GM23338 (cell line): Measurements from ENCODE around the gene MAGI3. TPM values are rescaled to one million over a fixed set of nuclear protein-coding genes. Genes with fewer than 3 reads are reported as not detected.

Experiments
- ATAC-seq: fragments of 200-7000 bp; cut with Tn5 transposase; 3 replicates; pipeline ENCODE4 v1.9.1; 2020
- DNase-seq: peaks from one replicate; pipeline ENCODE4 v3.0.0-alpha.2; 2015; ENCODE audit warnings: low spot score
- H2AFZ ChIP-seq: fragments of 200-600 bp; sonication (generic); 2 replicates; pipeline ENCODE4 v1.8.0; 2016; ENCODE audit warnings: antibody characterized with exemption, mild to moderate bottlenecking, moderate library complexity
- H3F3A ChIP-seq: fragments of 200-600 bp; sonication (generic); replicated peaks from 2 replicates; pipeline ENCODE4 v1.8.0; 2017; ENCODE audit warnings: antibody characterized with exemption, mixed run types, low read depth
- H3K27ac ChIP-seq: fragments of 200-600 bp; sonication (generic); 2 replicates; pipeline ENCODE4 v1.6.1; 2016; ENCODE audit warnings: low read depth
- H3K27me3 ChIP-seq: fragments of 200-600 bp; sonication (generic); 2 replicates; pipeline ENCODE4 v1.8.0; 2016; ENCODE audit warnings: mild to moderate bottlenecking, mixed run types, moderate library complexity; ENCODE audit not compliant: insufficient read depth
- H3K36me3 ChIP-seq: fragments of 200-600 bp; sonication (generic); 2 replicates; pipeline ENCODE4 v1.8.0; 2016; ENCODE audit warnings: mild to moderate bottlenecking; ENCODE audit not compliant: insufficient read depth
- H3K4me1 ChIP-seq: fragments of 200-600 bp; sonication (generic); 2 replicates; pipeline ENCODE4 v1.8.0; 2016; ENCODE audit warnings: mild to moderate bottlenecking, moderate library complexity; ENCODE audit not compliant: insufficient read depth
- H3K4me2 ChIP-seq: fragments of 200-600 bp; sonication (generic); 2 replicates; pipeline ENCODE4 v1.7.1; 2017; ENCODE audit warnings: mixed run types
- H3K4me3 ChIP-seq: fragments of 200-600 bp; sonication (generic); 2 replicates; pipeline ENCODE4 v1.6.1; 2016; ENCODE audit warnings: mixed run types
- H3K79me2 ChIP-seq: fragments of 200-600 bp; sonication (generic); replicated peaks from 2 replicates; pipeline ENCODE4 v1.8.0; 2017; ENCODE audit warnings: mild to moderate bottlenecking; ENCODE audit not compliant: insufficient read depth
- H3K9me2 ChIP-seq: fragments of 200-600 bp; sonication (generic); 2 replicates; pipeline ENCODE4 v1.8.0; 2017; ENCODE audit not compliant: insufficient read depth
- H4K20me1 ChIP-seq: fragments of 200-600 bp; sonication (generic); replicated peaks from 2 replicates; pipeline ENCODE4 v1.8.0; 2017; ENCODE audit warnings: mild to moderate bottlenecking; ENCODE audit not compliant: insufficient read depth
- H3K27ac Mint-ChIP-seq: 2 replicates; pipeline ENCODE4 v1.8.0; 2020; ENCODE audit warnings: inconsistent platforms, mild to moderate bottlenecking, moderate library complexity, mixed read lengths
- H3K27me3 Mint-ChIP-seq: 3 replicates; pipeline ENCODE4 v1.8.0; 2022; ENCODE audit warnings: low read depth, mild to moderate bottlenecking, moderate library complexity, mixed read lengths, inconsistent platforms; ENCODE audit not compliant: insufficient read depth, poor library complexity
- H3K36me3 Mint-ChIP-seq: 3 replicates; pipeline ENCODE4 v1.8.0; 2021; ENCODE audit warnings: low read depth, mild to moderate bottlenecking, inconsistent platforms, moderate library complexity, mixed read lengths
- H3K4me1 Mint-ChIP-seq: 3 replicates; pipeline ENCODE4 v1.8.0; 2020; ENCODE audit warnings: mild to moderate bottlenecking, inconsistent platforms, mixed read lengths
- H3K4me3 Mint-ChIP-seq: 3 replicates; pipeline ENCODE4 v1.8.0; 2021; ENCODE audit warnings: moderate library complexity, mild to moderate bottlenecking, inconsistent platforms, mixed read lengths
- H3K9me3 Mint-ChIP-seq: 3 replicates; pipeline ENCODE4 v1.8.0; 2020; ENCODE audit warnings: moderate library complexity, mild to moderate bottlenecking, inconsistent platforms, mixed read lengths
- polyA plus RNA-seq: library from polyadenylated mRNA; unstranded; fragments of >200 nt; fragmentation: Nextera tagmentation; extraction: Ambion mirVana; gene quantifications from 2 replicates; pipeline ENCODE4 v1.2.1, GENCODE V29; 2016
- total RNA-seq: library from RNA; depleted of rRNA; stranded (reverse); fragments of >200 nt; shearing (Covaris generic); gene quantifications from 2 replicates; pipeline ENCODE4 v1.2.3, GENCODE V29; 2014
- TF ChIP-seq, protein P1 (sequence below), 2 experiments: fragments of 200-600 bp in 1 of 2; sonication (generic) in 1 of 2; conservative IDR thresholded peaks; 2 replicates each; pipeline versions ENCODE4 v1.5.1 to v1.6.1; 2016 to 2017; ENCODE audit warnings: antibody characterized with exemption in 2 of 2, low read depth in 2 of 2, mild to moderate bottlenecking in 2 of 2, moderate library complexity in 1 of 2
- TF ChIP-seq, protein P2 (sequence below): fragments of 250-450 bp; sonication (Bioruptor Pico); IDR thresholded peaks from 2 replicates; pipeline ENCODE4 v1.5.0; 2020; ENCODE audit warnings: mild to moderate bottlenecking, moderate library complexity
- TF ChIP-seq, protein P3 (sequence below): IDR thresholded peaks from one replicate; pipeline ENCODE4 v1.6.1; 2018; ENCODE audit warnings: antibody characterized with exemption; ENCODE audit not compliant: unreplicated experiment

MAGI3 gene
- total and polyA plus RNA-seq, 2 experiments from 2014 or later, result 3.9 to 10.0 TPM

DNA sequence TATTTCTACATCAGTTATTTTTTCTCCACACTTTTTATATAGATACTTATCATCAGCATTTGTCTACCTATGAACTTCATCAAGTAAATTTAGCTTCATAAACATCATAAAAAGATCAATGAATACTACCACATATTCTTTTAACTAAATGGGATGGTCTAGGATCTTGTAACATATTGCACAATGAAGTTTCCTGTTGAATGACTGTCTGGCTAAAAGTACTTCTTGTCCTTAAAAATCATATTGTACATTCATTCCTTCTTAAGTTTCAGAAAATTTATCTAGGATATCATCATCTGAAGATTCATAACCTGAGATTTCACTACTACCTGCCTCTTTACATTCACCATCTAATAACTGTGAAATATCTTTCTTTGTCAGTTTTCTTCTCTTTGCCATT lies 69.0 kb downstream of the MAGI3 start:
- H3K4me1 ChIP-seq, result no peaks in the 10 kb centered on the region
- H3K27ac ChIP-seq, result no peak overlapping the region
- H3K4me2 ChIP-seq, result no peak overlapping the region
- no peaks in the 10 kb centered on the region for H4K20me1 ChIP-seq
- no peaks in the 10 kb centered on the region for H3K36me3 ChIP-seq
- no peaks in the 10 kb centered on the region for H3K79me2 ChIP-seq
- H3K4me3 ChIP-seq, result no peak overlapping the region
- TF ChIP-seq, protein P1, sequence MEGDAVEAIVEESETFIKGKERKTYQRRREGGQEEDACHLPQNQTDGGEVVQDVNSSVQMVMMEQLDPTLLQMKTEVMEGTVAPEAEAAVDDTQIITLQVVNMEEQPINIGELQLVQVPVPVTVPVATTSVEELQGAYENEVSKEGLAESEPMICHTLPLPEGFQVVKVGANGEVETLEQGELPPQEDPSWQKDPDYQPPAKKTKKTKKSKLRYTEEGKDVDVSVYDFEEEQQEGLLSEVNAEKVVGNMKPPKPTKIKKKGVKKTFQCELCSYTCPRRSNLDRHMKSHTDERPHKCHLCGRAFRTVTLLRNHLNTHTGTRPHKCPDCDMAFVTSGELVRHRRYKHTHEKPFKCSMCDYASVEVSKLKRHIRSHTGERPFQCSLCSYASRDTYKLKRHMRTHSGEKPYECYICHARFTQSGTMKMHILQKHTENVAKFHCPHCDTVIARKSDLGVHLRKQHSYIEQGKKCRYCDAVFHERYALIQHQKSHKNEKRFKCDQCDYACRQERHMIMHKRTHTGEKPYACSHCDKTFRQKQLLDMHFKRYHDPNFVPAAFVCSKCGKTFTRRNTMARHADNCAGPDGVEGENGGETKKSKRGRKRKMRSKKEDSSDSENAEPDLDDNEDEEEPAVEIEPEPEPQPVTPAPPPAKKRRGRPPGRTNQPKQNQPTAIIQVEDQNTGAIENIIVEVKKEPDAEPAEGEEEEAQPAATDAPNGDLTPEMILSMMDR (conservative IDR thresholded peaks at IDR 0.05; ENCODE audit: low read depth in 2 of 2), result no peak
- TF ChIP-seq, protein P2, sequence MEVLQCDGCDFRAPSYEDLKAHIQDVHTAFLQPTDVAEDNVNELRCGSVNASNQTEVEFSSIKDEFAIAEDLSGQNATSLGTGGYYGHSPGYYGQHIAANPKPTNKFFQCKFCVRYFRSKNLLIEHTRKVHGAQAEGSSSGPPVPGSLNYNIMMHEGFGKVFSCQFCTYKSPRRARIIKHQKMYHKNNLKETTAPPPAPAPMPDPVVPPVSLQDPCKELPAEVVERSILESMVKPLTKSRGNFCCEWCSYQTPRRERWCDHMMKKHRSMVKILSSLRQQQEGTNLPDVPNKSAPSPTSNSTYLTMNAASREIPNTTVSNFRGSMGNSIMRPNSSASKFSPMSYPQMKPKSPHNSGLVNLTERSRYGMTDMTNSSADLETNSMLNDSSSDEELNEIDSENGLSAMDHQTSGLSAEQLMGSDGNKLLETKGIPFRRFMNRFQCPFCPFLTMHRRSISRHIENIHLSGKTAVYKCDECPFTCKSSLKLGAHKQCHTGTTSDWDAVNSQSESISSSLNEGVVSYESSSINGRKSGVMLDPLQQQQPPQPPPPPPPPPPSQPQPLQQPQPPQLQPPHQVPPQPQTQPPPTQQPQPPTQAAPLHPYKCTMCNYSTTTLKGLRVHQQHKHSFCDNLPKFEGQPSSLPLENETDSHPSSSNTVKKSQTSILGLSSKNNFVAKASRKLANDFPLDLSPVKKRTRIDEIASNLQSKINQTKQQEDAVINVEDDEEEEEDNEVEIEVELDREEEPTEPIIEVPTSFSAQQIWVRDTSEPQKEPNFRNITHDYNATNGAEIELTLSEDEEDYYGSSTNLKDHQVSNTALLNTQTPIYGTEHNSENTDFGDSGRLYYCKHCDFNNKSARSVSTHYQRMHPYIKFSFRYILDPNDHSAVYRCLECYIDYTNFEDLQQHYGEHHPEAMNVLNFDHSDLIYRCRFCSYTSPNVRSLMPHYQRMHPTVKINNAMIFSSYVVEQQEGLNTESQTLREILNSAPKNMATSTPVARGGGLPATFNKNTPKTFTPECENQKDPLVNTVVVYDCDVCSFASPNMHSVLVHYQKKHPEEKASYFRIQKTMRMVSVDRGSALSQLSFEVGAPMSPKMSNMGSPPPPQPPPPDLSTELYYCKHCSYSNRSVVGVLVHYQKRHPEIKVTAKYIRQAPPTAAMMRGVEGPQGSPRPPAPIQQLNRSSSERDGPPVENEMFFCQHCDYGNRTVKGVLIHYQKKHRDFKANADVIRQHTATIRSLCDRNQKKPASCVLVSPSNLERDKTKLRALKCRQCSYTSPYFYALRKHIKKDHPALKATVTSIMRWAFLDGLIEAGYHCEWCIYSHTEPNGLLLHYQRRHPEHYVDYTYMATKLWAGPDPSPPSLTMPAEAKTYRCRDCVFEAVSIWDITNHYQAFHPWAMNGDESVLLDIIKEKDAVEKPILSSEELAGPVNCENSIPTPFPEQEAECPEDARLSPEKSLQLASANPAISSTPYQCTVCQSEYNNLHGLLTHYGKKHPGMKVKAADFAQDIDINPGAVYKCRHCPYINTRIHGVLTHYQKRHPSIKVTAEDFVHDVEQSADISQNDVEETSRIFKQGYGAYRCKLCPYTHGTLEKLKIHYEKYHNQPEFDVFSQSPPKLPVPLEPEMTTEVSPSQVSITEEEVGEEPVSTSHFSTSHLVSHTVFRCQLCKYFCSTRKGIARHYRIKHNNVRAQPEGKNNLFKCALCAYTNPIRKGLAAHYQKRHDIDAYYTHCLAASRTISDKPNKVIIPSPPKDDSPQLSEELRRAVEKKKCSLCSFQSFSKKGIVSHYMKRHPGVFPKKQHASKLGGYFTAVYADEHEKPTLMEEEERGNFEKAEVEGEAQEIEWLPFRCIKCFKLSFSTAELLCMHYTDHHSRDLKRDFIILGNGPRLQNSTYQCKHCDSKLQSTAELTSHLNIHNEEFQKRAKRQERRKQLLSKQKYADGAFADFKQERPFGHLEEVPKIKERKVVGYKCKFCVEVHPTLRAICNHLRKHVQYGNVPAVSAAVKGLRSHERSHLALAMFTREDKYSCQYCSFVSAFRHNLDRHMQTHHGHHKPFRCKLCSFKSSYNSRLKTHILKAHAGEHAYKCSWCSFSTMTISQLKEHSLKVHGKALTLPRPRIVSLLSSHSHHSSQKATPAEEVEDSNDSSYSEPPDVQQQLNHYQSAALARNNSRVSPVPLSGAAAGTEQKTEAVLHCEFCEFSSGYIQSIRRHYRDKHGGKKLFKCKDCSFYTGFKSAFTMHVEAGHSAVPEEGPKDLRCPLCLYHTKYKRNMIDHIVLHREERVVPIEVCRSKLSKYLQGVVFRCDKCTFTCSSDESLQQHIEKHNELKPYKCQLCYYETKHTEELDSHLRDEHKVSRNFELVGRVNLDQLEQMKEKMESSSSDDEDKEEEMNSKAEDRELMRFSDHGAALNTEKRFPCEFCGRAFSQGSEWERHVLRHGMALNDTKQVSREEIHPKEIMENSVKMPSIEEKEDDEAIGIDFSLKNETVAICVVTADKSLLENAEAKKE, result no peak
- TF ChIP-seq, protein P3, sequence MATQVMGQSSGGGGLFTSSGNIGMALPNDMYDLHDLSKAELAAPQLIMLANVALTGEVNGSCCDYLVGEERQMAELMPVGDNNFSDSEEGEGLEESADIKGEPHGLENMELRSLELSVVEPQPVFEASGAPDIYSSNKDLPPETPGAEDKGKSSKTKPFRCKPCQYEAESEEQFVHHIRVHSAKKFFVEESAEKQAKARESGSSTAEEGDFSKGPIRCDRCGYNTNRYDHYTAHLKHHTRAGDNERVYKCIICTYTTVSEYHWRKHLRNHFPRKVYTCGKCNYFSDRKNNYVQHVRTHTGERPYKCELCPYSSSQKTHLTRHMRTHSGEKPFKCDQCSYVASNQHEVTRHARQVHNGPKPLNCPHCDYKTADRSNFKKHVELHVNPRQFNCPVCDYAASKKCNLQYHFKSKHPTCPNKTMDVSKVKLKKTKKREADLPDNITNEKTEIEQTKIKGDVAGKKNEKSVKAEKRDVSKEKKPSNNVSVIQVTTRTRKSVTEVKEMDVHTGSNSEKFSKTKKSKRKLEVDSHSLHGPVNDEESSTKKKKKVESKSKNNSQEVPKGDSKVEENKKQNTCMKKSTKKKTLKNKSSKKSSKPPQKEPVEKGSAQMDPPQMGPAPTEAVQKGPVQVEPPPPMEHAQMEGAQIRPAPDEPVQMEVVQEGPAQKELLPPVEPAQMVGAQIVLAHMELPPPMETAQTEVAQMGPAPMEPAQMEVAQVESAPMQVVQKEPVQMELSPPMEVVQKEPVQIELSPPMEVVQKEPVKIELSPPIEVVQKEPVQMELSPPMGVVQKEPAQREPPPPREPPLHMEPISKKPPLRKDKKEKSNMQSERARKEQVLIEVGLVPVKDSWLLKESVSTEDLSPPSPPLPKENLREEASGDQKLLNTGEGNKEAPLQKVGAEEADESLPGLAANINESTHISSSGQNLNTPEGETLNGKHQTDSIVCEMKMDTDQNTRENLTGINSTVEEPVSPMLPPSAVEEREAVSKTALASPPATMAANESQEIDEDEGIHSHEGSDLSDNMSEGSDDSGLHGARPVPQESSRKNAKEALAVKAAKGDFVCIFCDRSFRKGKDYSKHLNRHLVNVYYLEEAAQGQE, result no peak
- no peak for ATAC-seq
- H3K27ac Mint-ChIP-seq, result no peak overlapping the region
- no peaks in the 10 kb centered on the region; the same call in 1 of the 2 replicates for H3K9me2 ChIP-seq
- no peak overlapping the region for H3K4me3 Mint-ChIP-seq
- no peaks in the 10 kb centered on the region for H3K4me1 Mint-ChIP-seq
- peaks cover 5% of the 10 kb centered on the region; the same call in 2 of the 3 replicates for H3K36me3 Mint-ChIP-seq
- no peaks in the 10 kb centered on the region; the same call in 2 of the 3 replicates for H3K9me3 Mint-ChIP-seq
- no peaks in the 10 kb centered on the region for H3K27me3 Mint-ChIP-seq
- DNase-seq, result no peak
- no peak overlapping the region for H2AFZ ChIP-seq
- no peaks in the 10 kb centered on the region for H3F3A ChIP-seq
- no peaks in the 10 kb centered on the region for H3K27me3 ChIP-seq
